B cell (primary cell): ENCODE data around the gene PFKFB3. TPM values are rescaled to one million over a fixed set of nuclear protein-coding genes. Genes with fewer than 3 reads are reported as not detected.
"Not testable (repeated sequence)": the region's sequence is repeated elsewhere in the genome, so short reads cannot be mapped to it uniquely, and the experiment has no call there.

Experiments used
- ATAC-seq: fragments of 200-7000 bp; cut with Tn5 transposase; one replicate; pipeline ENCODE4 v1.10.0; 2021; ENCODE audit warnings: low read depth, mild to moderate bottlenecking, moderate number of reproducible peaks, moderate library complexity
- CTCF ChIA-PET: fragments of 350-600 bp; sonication (Branson Sonifier 250); formaldehyde crosslinking; loops from one replicate; lab custom pipeline; 2021; ENCODE audit warnings: antibody characterized with exemption, inconsistent platforms; lab: Charles Lee
- POLR2A ChIA-PET: fragments of 350-600 bp; sonication (Branson Sonifier 250); formaldehyde crosslinking; loops from one replicate; lab custom pipeline; 2021; ENCODE audit warnings: antibody characterized with exemption; lab: Charles Lee
- DNase-seq: peaks from one replicate; pipeline ENCODE4 v3.0.0; 2013
- H2AFZ ChIP-seq: 2 replicates; pipeline ENCODE4 v1.6.1; 2012; ENCODE audit warnings: mild to moderate bottlenecking, low read depth, low read length; ENCODE audit not compliant: insufficient read depth, poor library complexity, severe bottlenecking
- H3K27ac ChIP-seq, 2 donors: 1 replicate in 1 of 2; 2 replicates in 1 of 2; pipeline ENCODE4 v1.5.1; 2012 to 2013; ENCODE audit warnings: low read length in 2 of 2, mild to moderate bottlenecking in 2 of 2, moderate library complexity in 1 of 2
- H3K27me3 ChIP-seq, 4 experiments: fragments of 200-600 bp in 1 of 4; sonication (generic) in 1 of 4; replicated peaks in 1 of 4; 1 replicate in 2 of 4; 2 replicates in 2 of 4; pipeline versions ENCODE4 v1.6.1 to v1.7.0; 2013 to 2016; ENCODE audit warnings: low read length in 3 of 4, mild to moderate bottlenecking in 2 of 4, mixed read lengths in 1 of 4, moderate library complexity in 1 of 4; ENCODE audit not compliant: insufficient read depth in 4 of 4, control insufficient read depth in 3 of 4; ENCODE audit errors: control extremely low read depth in 1 of 4
- H3K36me3 ChIP-seq, 2 experiments: replicated peaks in 1 of 2; 1 replicate in 1 of 2; 2 replicates in 1 of 2; pipeline versions ENCODE4 v1.6.1 to v1.7.1; 2013; ENCODE audit warnings: low read length in 1 of 2; ENCODE audit not compliant: insufficient read depth in 2 of 2, control insufficient read depth in 1 of 2; ENCODE audit errors: control extremely low read depth in 1 of 2, extremely low read depth in 1 of 2
- H3K4me1 ChIP-seq, 2 donors: fragments of 200-600 bp in 1 of 2; sonication (generic) in 1 of 2; 1 replicate in 1 of 2; 2 replicates in 1 of 2; pipeline versions ENCODE4 v1.5.1 to v1.6.1; 2013 to 2017; ENCODE audit warnings: low read length in 2 of 2; ENCODE audit not compliant: control insufficient read depth in 2 of 2, insufficient read depth in 2 of 2
- H3K4me2 ChIP-seq: replicated peaks from 2 replicates; pipeline ENCODE3; 2012; ENCODE audit warnings: mild to moderate bottlenecking, low read depth, low read length; ENCODE audit not compliant: poor library complexity, severe bottlenecking
- H3K4me3 ChIP-seq, 5 experiments: fragments of 200-600 bp in 1 of 5; sonication (generic) in 1 of 5; 1 replicate in 3 of 5; 2 replicates in 2 of 5; pipeline versions ENCODE4 v1.5.1 to v1.7.0; 2011 to 2016; ENCODE audit warnings: low read length in 4 of 5, mild to moderate bottlenecking in 4 of 5, low read depth in 2 of 5, control low read depth in 1 of 5, moderate library complexity in 1 of 5; ENCODE audit not compliant: insufficient read depth in 1 of 5; ENCODE audit errors: control extremely low read depth in 1 of 5, extremely low read depth in 1 of 5
- H3K79me2 ChIP-seq: fragments of 200-600 bp; sonication (generic); one replicate; pipeline ENCODE4 v1.6.0; 2016; ENCODE audit warnings: low read length; ENCODE audit not compliant: control insufficient read depth, insufficient read depth
- H3K9ac ChIP-seq: fragments of 200-600 bp; sonication (generic); 2 replicates; pipeline ENCODE4 v1.6.1; 2017; ENCODE audit warnings: mild to moderate bottlenecking, low read length, moderate library complexity
- H3K9me3 ChIP-seq, 3 donors: one replicate each; pipeline versions ENCODE4 v1.6.1 to v1.7.1; 2013; ENCODE audit warnings: low read length in 2 of 3; ENCODE audit not compliant: control insufficient read depth in 2 of 3, insufficient read depth in 1 of 3; ENCODE audit errors: control extremely low read depth in 1 of 3
- H4K20me1 ChIP-seq: 2 replicates; pipeline ENCODE4 v1.6.0; 2012; ENCODE audit warnings: mild to moderate bottlenecking, low read length; ENCODE audit not compliant: insufficient read depth, control insufficient read depth, poor library complexity, severe bottlenecking
- H3K27ac Mint-ChIP-seq: one replicate; pipeline ENCODE4 v1.8.0; 2021; ENCODE audit warnings: mixed read lengths
- H3K27me3 Mint-ChIP-seq: one replicate; pipeline ENCODE4 v1.8.0; 2021; ENCODE audit warnings: mixed read lengths
- H3K4me1 Mint-ChIP-seq: one replicate; pipeline ENCODE4 v1.8.0; 2021; ENCODE audit warnings: mixed read lengths
- H3K4me3 Mint-ChIP-seq: one replicate; pipeline ENCODE4 v1.8.0; 2021; ENCODE audit warnings: mixed read lengths
- H3K9me3 Mint-ChIP-seq: one replicate; pipeline ENCODE4 v1.8.0; 2022; ENCODE audit warnings: mixed read lengths; ENCODE audit not compliant: insufficient read depth
- CTCF ChIP-seq: fragments of 200-600 bp; IDR thresholded peaks from one replicate; pipeline ENCODE4 v1.8.0; 2022; ENCODE audit warnings: antibody characterized with exemption, mild to moderate bottlenecking
- EZH2 ChIP-seq: IDR thresholded peaks from 2 replicates; pipeline ENCODE4 v1.6.1; 2012; ENCODE audit warnings: borderline replicate concordance, low read depth, mild to moderate bottlenecking, moderate library complexity, low read length; ENCODE audit not compliant: insufficient read depth, poor library complexity, severe bottlenecking
- WGBS: methylation state at CpG from one replicate; pipeline ENCODE4 v1.1.5; 2013; ENCODE audit warnings: missing lambda C conversion rate; ENCODE audit not compliant: insufficient coverage; 5-methylcytosine and 5-hydroxymethylcytosine counted together
- intact Hi-C: fragments of 100-400 bp; cut with micrococcal nuclease; formaldehyde crosslinking; loops from one replicate; pipeline ENCODE4 v1.10.0; 2022
- polyA plus RNA-seq: library from polyadenylated mRNA; depleted of rRNA; stranded (reverse); fragments of >200 nt; gene quantifications from 2 replicates; pipeline ENCODE4 v1.2.3, GENCODE V29; 2012
- total RNA-seq, 2 donors: library from RNA; stranded (reverse); fragments of 120-200 nt in 1 of 2; gene quantifications; 1 replicate in 1 of 2; 2 replicates in 1 of 2; pipeline versions ENCODE4 v1.2.3 to v1.2.4, GENCODE V29; 2013 to 2022

Gene PFKFB3
- total and polyA plus RNA-seq, 2 donors (not counting 1 experiment from before 2014, with no cell fraction given), result 13.2 to 239 TPM

DNA sequence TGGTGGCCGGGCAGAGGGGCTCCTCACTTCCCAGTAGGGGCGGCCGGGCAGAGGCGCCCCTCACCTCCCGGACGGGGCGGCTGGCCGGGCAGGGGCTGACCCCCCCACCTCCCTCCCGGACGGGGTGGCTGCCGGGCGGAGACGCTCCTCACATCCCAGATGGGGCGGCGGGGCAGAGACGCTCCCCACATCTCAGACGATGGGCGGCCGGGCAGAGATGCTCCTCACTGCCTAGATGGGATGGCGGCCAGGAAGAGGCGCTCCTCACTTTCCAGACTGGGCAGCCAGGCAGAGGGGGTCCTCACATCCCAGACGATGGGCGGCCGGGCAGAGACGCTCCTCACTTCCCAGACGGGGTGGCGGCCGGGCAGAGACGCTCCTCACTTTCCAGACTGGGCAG is 3.8 kb downstream of the PFKFB3 start:
- H3K9ac ChIP-seq, intact Hi-C loops, H3K27me3 Mint-ChIP-seq, CTCF ChIA-PET, H3K4me3 Mint-ChIP-seq, H3K27me3 ChIP-seq, POLR2A ChIA-PET, DNase-seq, H3K9me3 Mint-ChIP-seq, H3K4me2 ChIP-seq, H3K27ac ChIP-seq, H3K36me3 ChIP-seq, H3K27ac Mint-ChIP-seq, H2AFZ ChIP-seq, H3K4me3 ChIP-seq, H3K9me3 ChIP-seq, ATAC-seq: not testable (repeated sequence)
- H3K4me1 Mint-ChIP-seq, result peaks cover 33% of the 10 kb centered on the region
- peaks cover 54% of the 10 kb centered on the region for H4K20me1 ChIP-seq
- peaks cover 49% of the 10 kb centered on the region for H3K79me2 ChIP-seq
- H3K4me1 ChIP-seq, result peaks cover 13 to 23% of the 10 kb centered on the region in 2 donors
- 98% methylated on average over 11 of the region's 29 CpGs for WGBS

- Histone ChIP-seq H3K4me3 (peak overlapping the region in 1 of 5 experiments; percentile 21), H3K4me1 (peaks cover 6 to 13% of the 10 kb centered on the region in 2 donors), H3K4me2 (no peak overlapping the region), H3K9ac (no peak overlapping the region), H2AFZ (no peak overlapping the region), H3K27ac (no peak overlapping the region), H4K20me1 (peaks cover 55% of the 10 kb centered on the region), H3K36me3 (peaks cover 0 to 3% of the 10 kb centered on the region in 2 experiments), H3K27me3 (no peaks in the 10 kb centered on the region), H3K79me2 (peaks cover 60% of the 10 kb centered on the region), H3K9me3 (no peaks in the 10 kb centered on the region)
- Mint-ChIP-seq H3K27me3 (no peaks in the 10 kb centered on the region), H3K4me3 (no peak overlapping the region), H3K27ac (no peak overlapping the region), H3K4me1 (peaks cover 26% of the 10 kb centered on the region), H3K9me3 (no peaks in the 10 kb centered on the region)
- intact Hi-C loops, result no loop called here
- 79% methylated on average over 4 of the region's 4 CpGs for WGBS
- ChIA-PET POLR2A (interaction anchor here (0.6 kb wide), 1 partner anchor 44 kb away, joined by 4 read pairs; no protein-coding TSS in a partner anchor), CTCF (interaction anchor here (0.7 to 2.8 kb wide), 3 partner anchors 131 to 199 kb away, joined by 3 to 13 read pairs (median 4); no protein-coding TSS in a partner anchor)
- ATAC-seq (no peak), DNase-seq (no peak)
- TF ChIP-seq EZH2 (no peak), CTCF (no peak)
Observed at GRCh38 chr10:6207658-6208057, 4.9 kb downstream of the PFKFB3 start.
